SK-N-SH (cell line): ENCODE data around the gene ZKSCAN5. TPM values are rescaled to one million over a fixed set of nuclear protein-coding genes. Genes with fewer than 3 reads are reported as not detected.

ENCODE experiments used
- CHD2 ChIP-seq: fragments of 150-350 bp; IDR thresholded peaks from 2 replicates; pipeline ENCODE4 v1.6.1; 2018; ENCODE audit warnings: low read length; ENCODE audit not compliant: partially characterized antibody
- ELF1 ChIP-seq: IDR thresholded peaks from 2 replicates; pipeline ENCODE4 v1.4.0; 2012
- EP300 ChIP-seq, 2 experiments: IDR thresholded peaks; 2 replicates each; pipeline versions ENCODE4 v1.4.0 to v1.6.1; 2012; ENCODE audit warnings: borderline replicate concordance in 1 of 2, low read depth in 1 of 2, low read length in 1 of 2
- FOXM1 ChIP-seq: IDR thresholded peaks from 2 replicates; pipeline ENCODE4 v1.4.0; 2012; ENCODE audit warnings: low read depth, mild to moderate bottlenecking
- GATA2 ChIP-seq: sonication (generic); formaldehyde crosslinking; IDR thresholded peaks from 2 replicates; pipeline ENCODE4 v1.5.0; 2020; ENCODE audit warnings: mild to moderate bottlenecking, missing genetic modification reagents
- MEF2A ChIP-seq: IDR thresholded peaks from 2 replicates; pipeline ENCODE4 v1.4.0; 2012; ENCODE audit warnings: low read depth, borderline replicate concordance
- NRF1 ChIP-seq: IDR thresholded peaks from 2 replicates; pipeline ENCODE4 v1.6.1; 2012; ENCODE audit warnings: low read depth, mild to moderate bottlenecking, low read length
- RAD21 ChIP-seq: IDR thresholded peaks from 2 replicates; pipeline ENCODE4 v1.6.1; 2012; ENCODE audit warnings: mild to moderate bottlenecking, low read length
- RCOR1 ChIP-seq: fragments of 150-350 bp; IDR thresholded peaks from 2 replicates; pipeline ENCODE4 v1.6.1; 2017; ENCODE audit warnings: antibody characterized with exemption, low read length
- RFX5 ChIP-seq: IDR thresholded peaks from 2 replicates; pipeline ENCODE4 v1.6.1; 2012; ENCODE audit warnings: mild to moderate bottlenecking, improper control_type of control experiment, low read length
- RXRA ChIP-seq: IDR thresholded peaks from 2 replicates; pipeline ENCODE4 v1.4.0; 2012; ENCODE audit warnings: low read depth, mild to moderate bottlenecking, borderline replicate concordance
- SIN3A ChIP-seq: IDR thresholded peaks from 2 replicates; pipeline ENCODE4 v1.6.1; 2012; ENCODE audit warnings: low read depth, mild to moderate bottlenecking, low read length, moderate library complexity, borderline replicate concordance
- SMC3 ChIP-seq: IDR thresholded peaks from 2 replicates; pipeline ENCODE4 v1.6.1; 2012; ENCODE audit warnings: low read depth, low read length, improper control_type of control experiment
- TAF1 ChIP-seq: IDR thresholded peaks from 2 replicates; pipeline ENCODE4 v1.6.1; 2012; ENCODE audit warnings: low read depth, mild to moderate bottlenecking, low read length, moderate library complexity, borderline replicate concordance
- TEAD4 ChIP-seq: IDR thresholded peaks from 2 replicates; pipeline ENCODE4 v1.4.0; 2012; ENCODE audit warnings: mild to moderate bottlenecking, borderline replicate concordance; ENCODE audit not compliant: insufficient read depth
- YY1 ChIP-seq: IDR thresholded peaks from 2 replicates; pipeline ENCODE4 v1.4.0; 2012; ENCODE audit warnings: low read depth, mild to moderate bottlenecking
- polyA plus RNA-seq, 3 experiments: library from polyadenylated mRNA; depleted of rRNA; stranded (reverse); fragments of >200 nt; gene quantifications; 2 replicates each; pipeline ENCODE4 v1.2.3, GENCODE V29; 2012
- TF ChIP-seq, protein P1 (sequence below): IDR thresholded peaks from 2 replicates; pipeline ENCODE4 v1.6.1; 2012; ENCODE audit warnings: mild to moderate bottlenecking, low read depth, low read length, moderate library complexity
- TF ChIP-seq, protein P2 (sequence below): IDR thresholded peaks from 2 replicates; pipeline ENCODE4 v1.4.0; 2012; ENCODE audit warnings: low read depth, borderline replicate concordance
- TF ChIP-seq, protein P3 (sequence below): IDR thresholded peaks from 2 replicates; pipeline ENCODE4; 2012
- TF ChIP-seq, protein P4 (sequence below): fragments of 150-350 bp; IDR thresholded peaks from 2 replicates; pipeline ENCODE4 v1.6.1; 2017; ENCODE audit warnings: antibody characterized with exemption, low read length, low read depth, borderline replicate concordance
- TF ChIP-seq, protein P5 (sequence below): fragments of 200-600 bp; sonication (generic); IDR thresholded peaks from 2 replicates; pipeline ENCODE4 v1.6.1; 2017; ENCODE audit warnings: antibody characterized with exemption, mild to moderate bottlenecking, moderate library complexity
- TF ChIP-seq, protein P6 (sequence below): fragments of 150-350 bp; IDR thresholded peaks from 2 replicates; pipeline ENCODE4 v1.6.1; 2016; ENCODE audit warnings: mild to moderate bottlenecking, low read depth, low read length

ZKSCAN5 gene
- polyA plus RNA-seq, 1 of the 3 experiments (the other 2 are of a cell fraction), result 7.5 TPM

DNA sequence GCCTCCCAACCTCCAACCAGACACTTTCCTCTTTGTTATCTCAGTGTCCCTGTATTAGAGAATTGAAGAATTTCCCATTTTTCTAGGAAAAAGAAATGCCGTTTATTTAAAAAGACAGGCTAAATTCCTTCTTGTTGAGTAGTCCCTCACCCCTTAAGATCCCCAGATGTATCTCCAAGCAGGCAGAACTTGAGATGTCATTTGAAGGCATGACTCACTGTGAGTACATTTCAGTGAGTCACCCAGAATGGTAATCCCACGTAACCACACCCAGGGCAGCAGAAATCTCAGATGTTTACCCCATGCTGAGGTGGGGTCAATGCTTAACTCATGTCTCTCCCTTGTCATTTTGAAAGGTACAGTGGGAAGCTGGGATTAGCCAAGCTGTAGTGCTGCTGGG is 58.4 kb downstream of the ZKSCAN5 start (continued):
- TF ChIP-seq, protein P1, sequence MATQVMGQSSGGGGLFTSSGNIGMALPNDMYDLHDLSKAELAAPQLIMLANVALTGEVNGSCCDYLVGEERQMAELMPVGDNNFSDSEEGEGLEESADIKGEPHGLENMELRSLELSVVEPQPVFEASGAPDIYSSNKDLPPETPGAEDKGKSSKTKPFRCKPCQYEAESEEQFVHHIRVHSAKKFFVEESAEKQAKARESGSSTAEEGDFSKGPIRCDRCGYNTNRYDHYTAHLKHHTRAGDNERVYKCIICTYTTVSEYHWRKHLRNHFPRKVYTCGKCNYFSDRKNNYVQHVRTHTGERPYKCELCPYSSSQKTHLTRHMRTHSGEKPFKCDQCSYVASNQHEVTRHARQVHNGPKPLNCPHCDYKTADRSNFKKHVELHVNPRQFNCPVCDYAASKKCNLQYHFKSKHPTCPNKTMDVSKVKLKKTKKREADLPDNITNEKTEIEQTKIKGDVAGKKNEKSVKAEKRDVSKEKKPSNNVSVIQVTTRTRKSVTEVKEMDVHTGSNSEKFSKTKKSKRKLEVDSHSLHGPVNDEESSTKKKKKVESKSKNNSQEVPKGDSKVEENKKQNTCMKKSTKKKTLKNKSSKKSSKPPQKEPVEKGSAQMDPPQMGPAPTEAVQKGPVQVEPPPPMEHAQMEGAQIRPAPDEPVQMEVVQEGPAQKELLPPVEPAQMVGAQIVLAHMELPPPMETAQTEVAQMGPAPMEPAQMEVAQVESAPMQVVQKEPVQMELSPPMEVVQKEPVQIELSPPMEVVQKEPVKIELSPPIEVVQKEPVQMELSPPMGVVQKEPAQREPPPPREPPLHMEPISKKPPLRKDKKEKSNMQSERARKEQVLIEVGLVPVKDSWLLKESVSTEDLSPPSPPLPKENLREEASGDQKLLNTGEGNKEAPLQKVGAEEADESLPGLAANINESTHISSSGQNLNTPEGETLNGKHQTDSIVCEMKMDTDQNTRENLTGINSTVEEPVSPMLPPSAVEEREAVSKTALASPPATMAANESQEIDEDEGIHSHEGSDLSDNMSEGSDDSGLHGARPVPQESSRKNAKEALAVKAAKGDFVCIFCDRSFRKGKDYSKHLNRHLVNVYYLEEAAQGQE, result peak; percentile 54; the same call in 1 of the 2 replicates
- TF ChIP-seq NRF1 (no peak), TAF1 (no peak; the same call in 1 of the 2 replicates), ELF1 (peak; percentile 49; the same call in 1 of the 2 replicates), GATA2 (no peak), RCOR1 (peak; percentile 39; the same call in 1 of the 2 replicates), RAD21 (no peak), CHD2 (no peak), SIN3A (peak; percentile 94), YY1 (0 out of 2 replicates have a peak, but pooled peaks have one; percentile 19), RFX5 (no peak), TEAD4 (peak; percentile 95), FOXM1 (0 out of 2 replicates have a peak, but pooled peaks have one; percentile 57), EP300 (IDR thresholded peaks at IDR 0.05; ENCODE audit: borderline replicate concordance in 1 of 2, low read depth in 1 of 2, low read length in 1 of 2) (peak; percentile 69 to 95), RXRA (peak; percentile 90), SMC3 (no peak), MEF2A (peak; percentile 56; the same call in 1 of the 2 replicates)
- TF ChIP-seq, protein P2, sequence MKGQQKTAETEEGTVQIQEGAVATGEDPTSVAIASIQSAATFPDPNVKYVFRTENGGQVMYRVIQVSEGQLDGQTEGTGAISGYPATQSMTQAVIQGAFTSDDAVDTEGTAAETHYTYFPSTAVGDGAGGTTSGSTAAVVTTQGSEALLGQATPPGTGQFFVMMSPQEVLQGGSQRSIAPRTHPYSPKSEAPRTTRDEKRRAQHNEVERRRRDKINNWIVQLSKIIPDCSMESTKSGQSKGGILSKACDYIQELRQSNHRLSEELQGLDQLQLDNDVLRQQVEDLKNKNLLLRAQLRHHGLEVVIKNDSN, result no peak; the same call in 1 of the 2 replicates
- TF ChIP-seq, protein P3, sequence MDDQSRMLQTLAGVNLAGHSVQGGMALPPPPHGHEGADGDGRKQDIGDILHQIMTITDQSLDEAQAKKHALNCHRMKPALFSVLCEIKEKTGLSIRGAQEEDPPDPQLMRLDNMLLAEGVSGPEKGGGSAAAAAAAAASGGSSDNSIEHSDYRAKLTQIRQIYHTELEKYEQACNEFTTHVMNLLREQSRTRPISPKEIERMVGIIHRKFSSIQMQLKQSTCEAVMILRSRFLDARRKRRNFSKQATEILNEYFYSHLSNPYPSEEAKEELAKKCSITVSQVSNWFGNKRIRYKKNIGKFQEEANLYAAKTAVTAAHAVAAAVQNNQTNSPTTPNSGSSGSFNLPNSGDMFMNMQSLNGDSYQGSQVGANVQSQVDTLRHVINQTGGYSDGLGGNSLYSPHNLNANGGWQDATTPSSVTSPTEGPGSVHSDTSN, result peak; percentile 94
- TF ChIP-seq, protein P4, sequence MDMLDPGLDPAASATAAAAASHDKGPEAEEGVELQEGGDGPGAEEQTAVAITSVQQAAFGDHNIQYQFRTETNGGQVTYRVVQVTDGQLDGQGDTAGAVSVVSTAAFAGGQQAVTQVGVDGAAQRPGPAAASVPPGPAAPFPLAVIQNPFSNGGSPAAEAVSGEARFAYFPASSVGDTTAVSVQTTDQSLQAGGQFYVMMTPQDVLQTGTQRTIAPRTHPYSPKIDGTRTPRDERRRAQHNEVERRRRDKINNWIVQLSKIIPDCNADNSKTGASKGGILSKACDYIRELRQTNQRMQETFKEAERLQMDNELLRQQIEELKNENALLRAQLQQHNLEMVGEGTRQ, result no peak
- TF ChIP-seq, protein P5, sequence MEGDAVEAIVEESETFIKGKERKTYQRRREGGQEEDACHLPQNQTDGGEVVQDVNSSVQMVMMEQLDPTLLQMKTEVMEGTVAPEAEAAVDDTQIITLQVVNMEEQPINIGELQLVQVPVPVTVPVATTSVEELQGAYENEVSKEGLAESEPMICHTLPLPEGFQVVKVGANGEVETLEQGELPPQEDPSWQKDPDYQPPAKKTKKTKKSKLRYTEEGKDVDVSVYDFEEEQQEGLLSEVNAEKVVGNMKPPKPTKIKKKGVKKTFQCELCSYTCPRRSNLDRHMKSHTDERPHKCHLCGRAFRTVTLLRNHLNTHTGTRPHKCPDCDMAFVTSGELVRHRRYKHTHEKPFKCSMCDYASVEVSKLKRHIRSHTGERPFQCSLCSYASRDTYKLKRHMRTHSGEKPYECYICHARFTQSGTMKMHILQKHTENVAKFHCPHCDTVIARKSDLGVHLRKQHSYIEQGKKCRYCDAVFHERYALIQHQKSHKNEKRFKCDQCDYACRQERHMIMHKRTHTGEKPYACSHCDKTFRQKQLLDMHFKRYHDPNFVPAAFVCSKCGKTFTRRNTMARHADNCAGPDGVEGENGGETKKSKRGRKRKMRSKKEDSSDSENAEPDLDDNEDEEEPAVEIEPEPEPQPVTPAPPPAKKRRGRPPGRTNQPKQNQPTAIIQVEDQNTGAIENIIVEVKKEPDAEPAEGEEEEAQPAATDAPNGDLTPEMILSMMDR, result no peak
- TF ChIP-seq, protein P6, sequence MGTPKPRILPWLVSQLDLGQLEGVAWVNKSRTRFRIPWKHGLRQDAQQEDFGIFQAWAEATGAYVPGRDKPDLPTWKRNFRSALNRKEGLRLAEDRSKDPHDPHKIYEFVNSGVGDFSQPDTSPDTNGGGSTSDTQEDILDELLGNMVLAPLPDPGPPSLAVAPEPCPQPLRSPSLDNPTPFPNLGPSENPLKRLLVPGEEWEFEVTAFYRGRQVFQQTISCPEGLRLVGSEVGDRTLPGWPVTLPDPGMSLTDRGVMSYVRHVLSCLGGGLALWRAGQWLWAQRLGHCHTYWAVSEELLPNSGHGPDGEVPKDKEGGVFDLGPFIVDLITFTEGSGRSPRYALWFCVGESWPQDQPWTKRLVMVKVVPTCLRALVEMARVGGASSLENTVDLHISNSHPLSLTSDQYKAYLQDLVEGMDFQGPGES, result no peak
- TF ChIP-seq, all 33 proteins: peak for 19
